OCI-LY1 (cell line): Measurements from ENCODE around the gene HEG1.

Experiments
- H2AFZ ChIP-seq: fragments of 200-600 bp; sonication (generic), shearing (Covaris generic); 2 replicates; pipeline ENCODE4 v1.6.0; 2014; ENCODE audit warnings: antibody characterized with exemption, mild to moderate bottlenecking, low read length
- H3F3A ChIP-seq: fragments of 200-600 bp; sonication (generic), shearing (Covaris generic); 2 replicates; pipeline ENCODE4 v1.6.0; 2014; ENCODE audit warnings: mild to moderate bottlenecking, antibody characterized with exemption, low read length, moderate library complexity; ENCODE audit not compliant: insufficient read depth
- H3K27ac ChIP-seq: fragments of 200-600 bp; sonication (generic); 2 replicates; pipeline ENCODE4 v1.5.1; 2014; ENCODE audit warnings: low read length, mixed run types, mild to moderate bottlenecking, low read depth; ENCODE audit not compliant: poor library complexity, severe bottlenecking
- H3K27me3 ChIP-seq: fragments of 200-600 bp; sonication (generic); 2 replicates; pipeline ENCODE4 v1.6.0; 2014; ENCODE audit warnings: antibody characterized with exemption, mild to moderate bottlenecking, low read length, moderate library complexity; ENCODE audit not compliant: insufficient read depth
- H3K36me3 ChIP-seq: fragments of 200-600 bp; sonication (generic); 2 replicates; pipeline ENCODE4 v1.6.1; 2014; ENCODE audit warnings: mild to moderate bottlenecking, antibody characterized with exemption, low read length, moderate library complexity, mixed read lengths; ENCODE audit not compliant: insufficient read depth
- H3K4me1 ChIP-seq: fragments of 200-600 bp; sonication (generic); 2 replicates; pipeline ENCODE4 v1.5.1; 2014; ENCODE audit warnings: mild to moderate bottlenecking, low read length, moderate library complexity; ENCODE audit not compliant: insufficient read depth, severe bottlenecking
- H3K4me2 ChIP-seq: fragments of 200-600 bp; sonication (generic), shearing (Covaris generic); 2 replicates; pipeline ENCODE4 v1.6.1; 2014; ENCODE audit warnings: low read length
- H3K4me3 ChIP-seq: fragments of 200-600 bp; sonication (generic); 2 replicates; pipeline ENCODE4 v1.5.1; 2014; ENCODE audit warnings: low read length, low read depth, mild to moderate bottlenecking, mixed read lengths; ENCODE audit not compliant: poor library complexity, severe bottlenecking
- H3K79me2 ChIP-seq: fragments of 200-600 bp; shearing (Covaris generic); 2 replicates; pipeline ENCODE4 v1.6.1; 2016; ENCODE audit warnings: mixed run types, low read length, mixed read lengths; ENCODE audit not compliant: insufficient read depth
- H3K9ac ChIP-seq: fragments of 200-600 bp; sonication (generic), shearing (Covaris generic); 2 replicates; pipeline ENCODE4 v1.6.1; 2014; ENCODE audit warnings: mild to moderate bottlenecking, low read length, mixed read lengths
- H3K9me2 ChIP-seq: fragments of 200-600 bp; sonication (generic), shearing (Covaris generic); 2 replicates; pipeline ENCODE4 v1.6.1; 2014; ENCODE audit warnings: low read depth, mild to moderate bottlenecking, low read length, mixed read lengths
- H3K9me3 ChIP-seq: fragments of 200-600 bp; shearing (Covaris generic); 2 replicates; pipeline ENCODE4 v1.6.1; 2014; ENCODE audit warnings: low read length, mixed read lengths
- H4K20me1 ChIP-seq: fragments of 200-600 bp; sonication (generic), shearing (Covaris generic); 2 replicates; pipeline ENCODE4 v1.6.0; 2016; ENCODE audit warnings: mild to moderate bottlenecking, low read length; ENCODE audit not compliant: insufficient read depth
- CTCF ChIP-seq: fragments of 200-600 bp; sonication (generic), shearing (Covaris generic); IDR thresholded peaks from 2 replicates; pipeline ENCODE4 v1.5.1; 2017; ENCODE audit warnings: mild to moderate bottlenecking, antibody characterized with exemption, low read length, moderate library complexity, mixed read lengths
- EZH2 ChIP-seq: fragments of 200-600 bp; sonication (generic), shearing (Covaris generic); IDR thresholded peaks from 2 replicates; pipeline ENCODE4 v1.8.0; 2017; ENCODE audit warnings: borderline replicate concordance, mixed run types, mild to moderate bottlenecking, antibody characterized with exemption, low read length, moderate library complexity, mixed read lengths

The HEG1 gene

GRCh38 chr3:125005222-125005621 lies 50.6 kb downstream of the HEG1 start:
- no peaks in the 10 kb centered on the region for H3K27me3 ChIP-seq
- no peaks in the 10 kb centered on the region for H3K36me3 ChIP-seq
- H3K9me3 ChIP-seq: no peaks in the 10 kb centered on the region
- no peaks in the 10 kb centered on the region for H3K79me2 ChIP-seq
- no peaks in the 10 kb centered on the region for H3K4me1 ChIP-seq
- H3K4me3 ChIP-seq: no peak overlapping the region
- H3K9me2 ChIP-seq: no peaks in the 10 kb centered on the region
- H3K4me2 ChIP-seq: no peak overlapping the region
- H3F3A ChIP-seq: no peaks in the 10 kb centered on the region
- no peak overlapping the region for H3K9ac ChIP-seq
- no peak for TF ChIP-seq CTCF
- TF ChIP-seq EZH2: no peak
- no peaks in the 10 kb centered on the region for H4K20me1 ChIP-seq
- H2AFZ ChIP-seq: no peak overlapping the region
- no peak overlapping the region for H3K27ac ChIP-seq

- no peak overlapping the region for H3K4me3 ChIP-seq
- no peaks in the 10 kb centered on the region for H4K20me1 ChIP-seq
- H3K27ac ChIP-seq: no peak overlapping the region
- TF ChIP-seq CTCF (no peak), EZH2 (no peak)
- H3K79me2 ChIP-seq: no peaks in the 10 kb centered on the region
- no peaks in the 10 kb centered on the region; the same call in 1 of the 2 replicates for H3K27me3 ChIP-seq
- no peaks in the 10 kb centered on the region for H3F3A ChIP-seq
- no peaks in the 10 kb centered on the region for H3K9me3 ChIP-seq
- H3K4me2 ChIP-seq: no peak overlapping the region
- H2AFZ ChIP-seq: no peak overlapping the region
- H3K4me1 ChIP-seq: no peaks in the 10 kb centered on the region
- no peaks in the 10 kb centered on the region for H3K36me3 ChIP-seq
- no peak overlapping the region for H3K9ac ChIP-seq
- H3K9me2 ChIP-seq: no peaks in the 10 kb centered on the region
Observed at GRCh38 chr3:125003859-125004595, 51.8 kb downstream of the HEG1 start.

- H3K4me1 ChIP-seq: no peaks in the 10 kb centered on the region
- no peak overlapping the region for H2AFZ ChIP-seq
- no peaks in the 10 kb centered on the region for H3K9me2 ChIP-seq
- H3K4me2 ChIP-seq: no peak overlapping the region
- no peaks in the 10 kb centered on the region for H3K9me3 ChIP-seq
- no peak overlapping the region for H3K4me3 ChIP-seq
- no peaks in the 10 kb centered on the region for H4K20me1 ChIP-seq
- H3K79me2 ChIP-seq: no peaks in the 10 kb centered on the region
- H3K9ac ChIP-seq: no peak overlapping the region
- H3K27ac ChIP-seq: no peak overlapping the region
- no peaks in the 10 kb centered on the region for H3K36me3 ChIP-seq
- TF ChIP-seq EZH2: no peak
- TF ChIP-seq CTCF: no peak
- no peaks in the 10 kb centered on the region; the same call in 1 of the 2 replicates for H3K27me3 ChIP-seq
- H3F3A ChIP-seq: no peaks in the 10 kb centered on the region
Observed at GRCh38 chr3:125003369-125003853, 52.4 kb downstream of the HEG1 start.
